Breast epithelium (tissue), 4 donors: Measurements from ENCODE around the gene MAD1L1. TPM values are rescaled to one million over a fixed set of nuclear protein-coding genes. Genes with fewer than 3 reads are reported as not detected.

Source experiments
- DNase-seq, 2 donors: peaks; one replicate each; pipeline ENCODE4 v3.0.0-alpha.2; 2019; ENCODE audit warnings: low spot score in 2 of 2
- H3K27ac ChIP-seq, 2 donors: fragments of 200-600 bp; sonication (generic) in 1 of 2; one replicate each; pipeline ENCODE4 v1.5.1; 2016 to 2019; ENCODE audit warnings: mild to moderate bottlenecking in 1 of 2
- H3K27me3 ChIP-seq, 2 donors: fragments of 200-600 bp; sonication (generic) in 1 of 2; one replicate each; pipeline versions ENCODE4 v1.5.1 to v1.6.0; 2017 to 2019; ENCODE audit warnings: control low read depth in 1 of 2, mild to moderate bottlenecking in 1 of 2
- H3K36me3 ChIP-seq: fragments of 200-600 bp; one replicate; pipeline ENCODE4 v1.5.1; 2019
- H3K4me1 ChIP-seq, 2 donors: fragments of 200-600 bp; sonication (generic); one replicate each; pipeline ENCODE4 v1.5.1; 2016 to 2019; ENCODE audit warnings: control low read depth in 1 of 2
- H3K4me3 ChIP-seq, 3 donors: fragments of 200-600 bp; sonication (generic); 1 replicate in 2 of 3; 2 replicates in 1 of 3; pipeline ENCODE4 v1.5.1; 2016 to 2019; ENCODE audit warnings: mild to moderate bottlenecking in 3 of 3, moderate library complexity in 2 of 3
- H3K9me3 ChIP-seq, 2 donors: fragments of 200-600 bp; sonication (generic) in 1 of 2; one replicate each; pipeline ENCODE4 v1.5.1; 2016 to 2019; ENCODE audit warnings: control low read depth in 1 of 2
- POLR2A ChIP-seq: fragments of 450-650 bp; IDR thresholded peaks from one replicate; pipeline ENCODE4 v1.6.1; 2016; ENCODE audit warnings: antibody characterized with exemption, mild to moderate bottlenecking, moderate library complexity
- POLR2AphosphoS5 ChIP-seq, 3 donors: sonication (generic); formaldehyde crosslinking; IDR thresholded peaks; one replicate each; pipeline ENCODE4 v1.6.1; 2017; ENCODE audit warnings: antibody characterized with exemption in 3 of 3
- intact Hi-C: fragments of 100-400 bp; cut with DNase I; formaldehyde crosslinking; loops from one replicate; pipeline ENCODE4 v1.15.1; 2023; ENCODE audit warnings: low total_unique reads
- total RNA-seq, 3 donors: library from RNA; depleted of rRNA; stranded (reverse); fragments of >200 nt; gene quantifications; one replicate each; pipeline ENCODE4 v1.1.0, GENCODE V29; 2016
- TF ChIP-seq, protein P1 (sequence below), 3 donors: fragments of 450-650 bp; IDR thresholded peaks; one replicate each; pipeline ENCODE4 v1.5.1; 2016 to 2017; ENCODE audit warnings: antibody characterized with exemption in 3 of 3, mild to moderate bottlenecking in 3 of 3, moderate library complexity in 3 of 3

MAD1L1 gene
- total RNA-seq, 3 donors from 2014 or later: 27.7 to 33.9 (median 28.8) TPM

DNA sequence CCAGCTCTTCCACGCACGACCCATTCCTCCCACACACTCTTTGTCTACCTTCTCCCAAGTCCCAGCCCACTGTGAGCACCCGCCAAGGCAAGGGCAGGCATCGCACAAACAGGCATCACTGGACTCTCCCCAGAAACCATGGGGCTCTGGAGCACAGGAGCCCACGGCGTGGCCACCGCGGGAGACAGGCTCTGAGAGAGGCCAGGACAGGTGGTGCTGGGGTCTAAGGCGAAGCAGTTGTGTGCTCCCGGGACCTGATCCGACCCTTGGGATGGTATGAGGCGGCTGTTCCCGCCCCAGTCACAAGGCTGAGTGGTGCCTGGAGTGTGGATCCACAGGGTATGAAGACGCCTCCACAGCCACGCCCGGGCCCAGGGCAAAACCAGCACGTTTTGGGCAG, 156.9 kb downstream of the MAD1L1 start:
- no peak overlapping the region for H3K27ac ChIP-seq
- intact Hi-C loops: no loop called here
- H3K9me3 ChIP-seq: no peaks in the 10 kb centered on the region
- no peak for TF ChIP-seq POLR2AphosphoS5 (IDR thresholded peaks at IDR 0.05)
- TF ChIP-seq POLR2A: no peak
- TF ChIP-seq, protein P1, sequence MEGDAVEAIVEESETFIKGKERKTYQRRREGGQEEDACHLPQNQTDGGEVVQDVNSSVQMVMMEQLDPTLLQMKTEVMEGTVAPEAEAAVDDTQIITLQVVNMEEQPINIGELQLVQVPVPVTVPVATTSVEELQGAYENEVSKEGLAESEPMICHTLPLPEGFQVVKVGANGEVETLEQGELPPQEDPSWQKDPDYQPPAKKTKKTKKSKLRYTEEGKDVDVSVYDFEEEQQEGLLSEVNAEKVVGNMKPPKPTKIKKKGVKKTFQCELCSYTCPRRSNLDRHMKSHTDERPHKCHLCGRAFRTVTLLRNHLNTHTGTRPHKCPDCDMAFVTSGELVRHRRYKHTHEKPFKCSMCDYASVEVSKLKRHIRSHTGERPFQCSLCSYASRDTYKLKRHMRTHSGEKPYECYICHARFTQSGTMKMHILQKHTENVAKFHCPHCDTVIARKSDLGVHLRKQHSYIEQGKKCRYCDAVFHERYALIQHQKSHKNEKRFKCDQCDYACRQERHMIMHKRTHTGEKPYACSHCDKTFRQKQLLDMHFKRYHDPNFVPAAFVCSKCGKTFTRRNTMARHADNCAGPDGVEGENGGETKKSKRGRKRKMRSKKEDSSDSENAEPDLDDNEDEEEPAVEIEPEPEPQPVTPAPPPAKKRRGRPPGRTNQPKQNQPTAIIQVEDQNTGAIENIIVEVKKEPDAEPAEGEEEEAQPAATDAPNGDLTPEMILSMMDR (IDR thresholded peaks at IDR 0.05): no peak
- H3K36me3 ChIP-seq: no peaks in the 10 kb centered on the region
- H3K4me1 ChIP-seq: no peaks in the 10 kb centered on the region
- no peaks in the 10 kb centered on the region for H3K27me3 ChIP-seq
- DNase-seq: no peak
- no peak overlapping the region for H3K4me3 ChIP-seq

DNA sequence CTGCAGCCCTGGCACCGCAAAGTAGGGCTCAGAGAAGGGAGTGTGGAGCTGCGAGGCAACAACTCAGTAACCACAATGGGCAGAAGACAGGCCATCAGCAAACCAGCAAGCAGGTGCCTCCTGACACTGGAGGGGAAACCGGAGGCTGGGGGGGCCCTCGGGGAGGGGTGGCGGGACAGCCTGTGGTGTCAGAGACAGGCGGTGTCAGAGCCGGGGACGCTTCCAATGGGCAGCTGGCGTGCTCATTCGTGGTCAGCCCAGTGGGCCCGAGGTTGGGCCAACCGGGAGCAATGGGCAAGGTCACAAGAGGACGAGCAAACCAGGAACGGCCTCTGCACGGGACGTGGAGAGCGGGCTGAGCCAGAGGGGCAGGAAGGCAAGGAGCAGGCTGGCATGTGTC, 158.1 kb downstream of the MAD1L1 start:
- TF ChIP-seq, protein P1 (IDR thresholded peaks at IDR 0.05): no peak
- TF ChIP-seq POLR2AphosphoS5 (IDR thresholded peaks at IDR 0.05) (no peak), POLR2A (no peak)
- no peaks in the 10 kb centered on the region for H3K27me3 ChIP-seq
- H3K9me3 ChIP-seq: no peaks in the 10 kb centered on the region
- DNase-seq: no peak
- H3K4me1 ChIP-seq: no peaks in the 10 kb centered on the region
- H3K36me3 ChIP-seq: no peaks in the 10 kb centered on the region
- intact Hi-C loops: no loop called here
- no peak overlapping the region for H3K27ac ChIP-seq
- no peak overlapping the region for H3K4me3 ChIP-seq

DNA sequence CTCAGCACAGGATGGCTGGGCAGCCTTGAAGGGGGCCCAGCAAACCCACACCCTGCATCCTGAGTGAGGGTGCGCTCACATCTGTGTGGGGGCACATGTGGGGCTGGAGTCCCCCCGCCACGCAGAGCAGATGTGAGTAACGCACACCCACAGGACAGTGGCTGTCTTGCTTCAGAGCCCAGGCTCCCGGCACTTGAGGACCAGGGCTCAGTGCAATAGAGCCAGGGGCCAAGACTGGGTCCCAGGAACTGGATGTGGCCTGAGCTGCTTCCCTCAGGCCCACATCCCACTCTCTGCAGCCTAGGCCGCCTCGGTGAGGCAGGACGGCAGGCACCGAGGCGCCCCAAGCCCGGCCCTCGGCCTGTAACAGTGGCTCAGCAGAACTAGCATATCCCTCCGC, 159.9 kb downstream of the MAD1L1 start:
- intact Hi-C loops: no loop called here
- Histone ChIP-seq H3K27ac (no peak overlapping the region), H3K4me3 (no peak overlapping the region), H3K9me3 (no peaks in the 10 kb centered on the region), H3K36me3 (no peaks in the 10 kb centered on the region), H3K4me1 (no peaks in the 10 kb centered on the region), H3K27me3 (no peaks in the 10 kb centered on the region)
- no peak for TF ChIP-seq POLR2A
- TF ChIP-seq POLR2AphosphoS5 (IDR thresholded peaks at IDR 0.05): no peak
- TF ChIP-seq, protein P1 (IDR thresholded peaks at IDR 0.05): no peak
- no peak for DNase-seq

DNA sequence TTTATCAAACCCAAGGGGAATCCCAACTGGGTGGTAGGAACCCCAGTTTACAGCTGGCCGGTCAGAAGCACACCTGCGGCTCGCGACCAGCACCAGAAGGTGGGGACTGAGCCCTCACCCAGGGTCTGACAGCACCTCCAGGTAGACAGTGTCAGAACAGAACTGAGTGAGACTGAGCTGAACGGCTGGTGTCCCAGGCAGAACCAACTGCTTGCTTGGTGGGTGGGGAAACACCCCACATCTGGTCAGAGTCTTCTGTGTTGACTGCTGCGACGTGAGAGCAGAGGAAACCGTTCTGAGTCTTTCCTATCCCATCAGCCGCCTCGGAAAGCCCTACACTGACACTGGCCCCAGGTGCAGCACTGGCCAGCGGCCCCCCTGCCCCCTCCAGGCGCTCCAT, 160.7 kb downstream of the MAD1L1 start:
- TF ChIP-seq, protein P1 (IDR thresholded peaks at IDR 0.05): no peak
- TF ChIP-seq POLR2A: no peak
- TF ChIP-seq POLR2AphosphoS5 (IDR thresholded peaks at IDR 0.05): no peak
- Histone ChIP-seq H3K27me3 (no peaks in the 10 kb centered on the region), H3K4me1 (no peaks in the 10 kb centered on the region), H3K36me3 (no peaks in the 10 kb centered on the region), H3K4me3 (no peak overlapping the region), H3K9me3 (no peaks in the 10 kb centered on the region), H3K27ac (no peak overlapping the region)
- intact Hi-C loops: no loop called here
- DNase-seq: no peak

DNA sequence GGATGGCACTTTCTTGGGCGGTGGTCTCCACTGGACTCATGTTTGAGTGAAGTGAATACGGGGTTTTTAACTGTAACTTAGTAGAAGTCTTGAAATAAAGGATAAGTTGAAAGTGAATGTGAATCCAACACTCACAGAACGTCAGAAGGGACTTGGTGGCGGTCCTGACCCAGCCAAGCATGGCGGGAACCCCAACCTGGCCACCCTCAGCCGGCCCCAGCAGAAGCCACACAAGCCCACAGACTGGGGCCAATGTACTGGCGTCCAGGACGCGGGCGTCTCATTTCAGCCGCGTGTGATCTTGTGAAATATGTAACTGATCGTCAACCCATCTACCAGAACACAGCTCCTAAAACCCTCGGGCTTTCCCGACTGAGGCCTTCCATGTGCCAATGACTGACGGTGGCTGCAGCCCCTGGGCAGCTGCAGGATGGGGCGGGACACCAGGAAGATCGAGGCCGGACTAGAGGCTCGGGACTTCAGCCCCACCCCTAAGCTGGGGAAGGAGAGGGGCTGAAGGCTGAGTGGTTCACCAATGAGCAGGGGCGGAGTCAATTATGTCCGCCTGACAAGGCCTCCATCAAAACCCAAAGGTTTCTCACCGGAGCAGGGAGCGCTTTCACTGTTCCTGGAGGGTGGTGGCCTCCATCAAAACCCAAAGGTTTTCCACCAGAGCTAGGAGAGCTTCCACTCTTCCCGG, 161.5 kb downstream of the MAD1L1 start:
- no peak for DNase-seq
- Histone ChIP-seq H3K27ac (no peak overlapping the region), H3K27me3 (no peaks in the 10 kb centered on the region), H3K4me3 (no peak overlapping the region), H3K9me3 (no peaks in the 10 kb centered on the region), H3K36me3 (no peaks in the 10 kb centered on the region), H3K4me1 (no peaks in the 10 kb centered on the region)
- TF ChIP-seq POLR2A: no peak
- TF ChIP-seq POLR2AphosphoS5 (IDR thresholded peaks at IDR 0.05): no peak
- TF ChIP-seq, protein P1 (IDR thresholded peaks at IDR 0.05): no peak
- intact Hi-C loops: no loop called here
